ENCODE data around the gene CACUL1.

CACUL1 gene

DNA sequence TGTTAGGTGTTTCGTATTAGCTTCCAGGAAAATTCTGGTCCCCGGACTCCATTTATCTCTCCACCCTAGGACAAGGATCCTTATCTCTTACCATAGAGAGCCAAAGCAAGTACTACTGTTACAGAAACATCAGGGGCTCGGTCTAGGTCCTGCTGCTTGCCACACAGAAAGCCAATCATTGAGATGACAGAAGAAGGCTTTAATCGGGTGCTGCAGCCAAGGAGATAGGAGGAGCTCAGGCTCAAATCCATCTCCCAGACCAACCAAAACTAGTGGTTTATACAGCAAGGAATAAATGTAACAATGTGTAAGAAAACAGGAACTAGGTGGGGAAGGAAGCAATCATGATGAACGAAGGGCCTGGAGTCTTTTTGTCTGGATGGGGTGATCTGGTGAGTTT lies 22.2 kb upstream of the CACUL1 start:
- Mint-ChIP-seq H3K27me3 (no peaks in the 10 kb centered on the region), H3K36me3 (peaks cover 3% of the 10 kb centered on the region), H3K9me3 (peaks cover 9% of the 10 kb centered on the region)

DNA sequence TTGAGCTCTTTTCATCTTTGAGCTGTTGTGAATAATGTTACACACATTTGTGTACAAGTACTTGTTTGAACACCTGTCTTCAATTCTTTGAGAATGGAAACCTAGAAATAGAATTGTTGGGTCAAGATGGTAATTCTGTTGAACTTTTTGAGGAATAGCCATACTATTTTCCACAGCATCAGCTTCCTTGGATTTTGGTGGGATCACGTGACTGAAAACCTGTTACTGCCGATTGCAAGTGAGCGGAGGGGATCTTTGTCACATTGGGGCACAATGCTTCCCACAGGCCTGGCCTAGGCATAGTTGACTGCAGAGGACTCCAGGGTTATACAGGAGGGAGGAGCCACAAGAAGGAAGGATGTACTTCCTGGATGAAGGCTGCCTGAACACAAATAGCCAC lies 21.3 kb upstream of the CACUL1 start:
- H3K36me3 Mint-ChIP-seq, result peaks cover 3% of the 10 kb centered on the region
- H3K27me3 Mint-ChIP-seq, result peaks cover 1% of the 10 kb centered on the region
- H3K4me3 Mint-ChIP-seq, result no peak overlapping the region
- H3K9me3 Mint-ChIP-seq, result peaks cover 9% of the 10 kb centered on the region
- no peak overlapping the region for H3K27ac Mint-ChIP-seq
- no peaks in the 10 kb centered on the region for H3K4me1 Mint-ChIP-seq

More for the DNA sequence above, 22.2 kb upstream of the CACUL1 start:
- Mint-ChIP-seq H3K4me3 (no peak overlapping the region), H3K27ac (no peak overlapping the region), H3K4me1 (no peaks in the 10 kb centered on the region)

GRCh38 chr10:118775478-118775877 lies 20.7 kb upstream of the CACUL1 start:
- H3K27ac Mint-ChIP-seq, result no peak overlapping the region
- no peak overlapping the region for H3K4me3 Mint-ChIP-seq
- peaks cover 9% of the 10 kb centered on the region for H3K9me3 Mint-ChIP-seq
- peaks cover 1% of the 10 kb centered on the region for H3K27me3 Mint-ChIP-seq
- H3K4me1 Mint-ChIP-seq, result no peaks in the 10 kb centered on the region
- H3K36me3 Mint-ChIP-seq, result peaks cover 3% of the 10 kb centered on the region

DNA sequence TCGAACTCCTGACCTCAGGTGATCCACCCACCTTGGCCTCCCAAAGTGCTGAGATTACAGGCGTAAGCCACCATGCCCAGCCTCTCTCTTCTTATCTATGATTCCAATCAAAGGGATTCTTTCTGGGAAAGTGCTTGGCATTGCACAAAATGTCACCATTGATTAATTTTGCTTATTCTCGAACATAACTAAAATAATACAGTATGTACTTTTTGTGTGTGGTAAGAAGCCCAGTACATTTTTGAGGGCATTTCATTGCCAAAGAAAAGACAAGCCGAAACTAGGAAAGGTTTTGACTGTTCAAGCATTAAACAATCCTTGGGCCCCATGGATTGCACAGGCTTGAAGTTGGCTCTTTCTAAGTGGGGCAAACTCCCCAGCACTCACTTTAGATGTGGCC lies 18.3 kb upstream of the CACUL1 start:
- Mint-ChIP-seq H3K4me1 (no peaks in the 10 kb centered on the region), H3K27ac (no peak overlapping the region), H3K9me3 (peaks cover 9% of the 10 kb centered on the region), H3K4me3 (no peak overlapping the region), H3K27me3 (peaks cover 1% of the 10 kb centered on the region), H3K36me3 (peaks cover 3% of the 10 kb centered on the region)

- Mint-ChIP-seq H3K27ac (no peak overlapping the region), H3K36me3 (peaks cover 2% of the 10 kb centered on the region)
Observed at GRCh38 chr10:118771976-118772375, 17.2 kb upstream of the CACUL1 start.

GRCh38 chr10:118769898-118770600 lies 15.3 kb upstream of the CACUL1 start:
- no peaks in the 10 kb centered on the region for H3K9me3 Mint-ChIP-seq
- H3K27ac Mint-ChIP-seq, result no peak overlapping the region
- H3K4me3 Mint-ChIP-seq, result no peak overlapping the region
- H3K36me3 Mint-ChIP-seq, result no peaks in the 10 kb centered on the region
- H3K4me1 Mint-ChIP-seq, result no peaks in the 10 kb centered on the region
- H3K27me3 Mint-ChIP-seq, result peaks cover 1% of the 10 kb centered on the region

More at GRCh38 chr10:118771976-118772375, 17.2 kb upstream of the CACUL1 start:
- H3K4me3 Mint-ChIP-seq, result no peak overlapping the region
- no peaks in the 10 kb centered on the region for H3K4me1 Mint-ChIP-seq
- H3K9me3 Mint-ChIP-seq, result peaks cover 2% of the 10 kb centered on the region
- H3K27me3 Mint-ChIP-seq, result peaks cover 1% of the 10 kb centered on the region

DNA sequence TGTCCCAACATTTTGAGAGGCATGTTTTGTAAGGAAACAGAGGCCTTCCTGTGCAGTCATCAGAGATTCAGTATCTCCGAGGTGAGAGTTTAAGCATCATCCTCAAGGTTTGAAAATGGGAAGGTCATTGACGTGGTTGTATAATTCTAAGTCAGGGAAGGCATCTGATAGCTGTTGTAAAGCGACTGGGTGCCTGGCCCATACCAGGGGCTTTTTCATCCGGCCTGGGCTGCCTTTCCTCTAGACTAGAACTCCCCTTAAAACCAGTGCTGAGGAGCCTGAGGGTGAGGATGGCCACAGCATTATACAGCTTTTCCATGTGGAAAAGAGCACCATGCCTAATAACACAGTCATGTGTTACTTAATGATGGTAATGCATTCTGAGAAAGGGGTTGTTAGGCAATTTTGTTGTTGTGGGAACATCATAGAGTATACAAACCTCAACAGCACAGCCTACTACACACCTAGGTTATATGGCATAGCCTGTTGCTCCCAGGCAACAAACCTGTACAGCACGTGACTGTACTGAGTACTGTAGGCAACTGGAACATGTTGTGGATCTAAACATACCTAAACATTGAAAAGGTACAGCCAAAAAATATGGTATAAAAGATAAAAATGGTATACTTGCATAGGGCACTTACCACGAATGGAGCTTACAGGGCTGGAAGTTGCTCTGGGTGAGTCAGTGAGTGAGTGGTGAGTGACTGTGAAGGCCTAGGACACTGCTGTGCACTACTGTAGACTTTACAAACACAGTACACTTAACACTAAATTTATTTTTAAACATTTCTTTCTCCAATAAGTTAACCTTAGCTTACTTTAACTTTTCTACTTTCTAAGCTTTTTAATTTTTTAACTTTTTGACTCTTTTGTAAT lies 13.5 kb upstream of the CACUL1 start:
- Mint-ChIP-seq H3K36me3 (no peaks in the 10 kb centered on the region), H3K27ac (no peak overlapping the region), H3K4me3 (no peak overlapping the region), H3K9me3 (no peaks in the 10 kb centered on the region), H3K27me3 (peaks cover 1% of the 10 kb centered on the region), H3K4me1 (no peaks in the 10 kb centered on the region)

GRCh38 chr10:118767297-118768040 lies 12.7 kb upstream of the CACUL1 start:
- Mint-ChIP-seq H3K4me3 (no peak overlapping the region), H3K27me3 (peaks cover 1% of the 10 kb centered on the region), H3K9me3 (no peaks in the 10 kb centered on the region), H3K4me1 (no peaks in the 10 kb centered on the region), H3K27ac (no peak overlapping the region), H3K36me3 (no peaks in the 10 kb centered on the region)

DNA sequence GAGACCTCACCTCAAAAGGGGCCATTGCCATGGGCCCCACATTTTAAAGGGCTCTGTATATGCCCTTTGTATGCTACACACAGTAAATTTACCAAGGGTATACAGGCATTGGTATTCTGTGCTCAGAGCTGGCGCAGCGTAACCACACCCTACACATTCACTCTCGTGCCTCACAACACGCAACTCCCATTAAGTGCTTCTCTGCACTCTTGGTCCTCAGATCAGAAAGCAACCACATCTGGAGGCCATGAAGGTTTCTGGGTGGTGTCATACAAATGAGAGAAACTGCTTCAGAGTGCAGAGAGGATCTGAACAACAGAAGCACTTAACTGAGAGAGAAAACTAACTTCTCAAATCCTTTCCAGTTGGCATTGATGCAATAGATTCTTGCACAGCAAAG lies 9.4 kb upstream of the CACUL1 start:
- Mint-ChIP-seq H3K4me3 (no peak overlapping the region), H3K27ac (no peak overlapping the region), H3K4me1 (no peaks in the 10 kb centered on the region), H3K36me3 (no peaks in the 10 kb centered on the region), H3K27me3 (no peaks in the 10 kb centered on the region), H3K9me3 (no peaks in the 10 kb centered on the region)

DNA sequence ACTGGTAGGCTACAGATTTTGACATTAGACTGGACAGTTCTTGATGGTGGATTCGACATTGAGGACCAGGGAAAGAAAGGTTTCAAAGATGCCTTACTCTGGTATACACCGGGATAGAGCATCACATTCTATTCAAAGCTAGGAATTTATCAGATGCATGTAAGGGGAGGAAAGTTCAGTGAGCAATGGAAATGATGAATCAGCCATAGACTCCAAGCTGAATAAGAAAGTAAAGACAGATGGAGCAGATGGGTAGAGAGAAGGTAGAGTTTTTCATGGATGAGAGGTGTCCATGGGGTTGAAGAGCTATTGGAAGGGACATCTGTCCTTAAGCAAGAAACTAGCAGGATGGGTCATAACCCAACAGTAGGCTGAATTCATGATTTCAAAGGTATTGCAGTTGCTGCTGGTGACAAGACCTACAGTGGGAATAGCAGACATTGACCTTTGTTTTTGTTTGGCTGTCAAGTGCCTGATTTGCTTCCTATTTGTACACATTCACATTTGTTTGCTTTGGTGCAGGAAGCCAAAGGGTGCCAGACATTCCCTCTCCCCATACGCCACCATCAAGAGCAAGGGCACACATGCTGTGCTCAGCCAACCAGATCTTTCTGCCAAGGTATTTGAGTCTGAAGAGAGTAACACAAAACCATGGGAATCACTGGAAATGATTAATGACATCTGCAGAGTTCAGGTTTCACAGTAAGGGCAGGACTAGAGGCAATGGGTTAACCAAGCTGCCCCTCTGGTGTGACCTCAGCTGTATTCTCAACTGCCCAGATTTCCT lies 8.6 kb upstream of the CACUL1 start:
- Mint-ChIP-seq H3K27ac (no peak overlapping the region), H3K36me3 (no peaks in the 10 kb centered on the region), H3K9me3 (no peaks in the 10 kb centered on the region), H3K4me3 (no peak overlapping the region), H3K4me1 (no peaks in the 10 kb centered on the region), H3K27me3 (no peaks in the 10 kb centered on the region)

DNA sequence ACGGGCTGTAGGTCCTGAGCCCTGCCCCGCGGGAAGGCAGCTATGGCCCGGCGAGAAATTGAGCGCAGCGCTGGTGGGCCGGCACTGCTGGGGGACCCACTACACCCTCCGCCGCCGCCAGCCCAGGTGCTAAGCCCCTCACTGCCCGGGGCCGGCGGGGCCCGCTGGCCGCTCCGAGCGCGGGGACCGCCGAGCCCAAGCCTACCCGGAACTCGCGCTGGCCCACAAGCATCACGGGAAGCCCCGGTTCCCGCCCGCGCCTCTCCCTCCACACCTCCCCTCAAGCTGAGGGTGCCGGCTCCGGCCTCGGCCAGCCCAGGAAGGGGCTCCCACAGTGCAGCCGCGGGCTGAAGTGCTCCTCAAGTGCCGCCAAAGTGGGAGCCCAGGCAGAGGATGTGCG lies 5.5 kb upstream of the CACUL1 start:
- Mint-ChIP-seq H3K4me1 (peaks cover 1% of the 10 kb centered on the region), H3K9me3 (no peaks in the 10 kb centered on the region), H3K36me3 (no peaks in the 10 kb centered on the region), H3K27me3 (no peaks in the 10 kb centered on the region), H3K4me3 (no peak overlapping the region), H3K27ac (no peak overlapping the region)

- Mint-ChIP-seq H3K36me3 (no peaks in the 10 kb centered on the region), H3K27ac (no peak overlapping the region), H3K4me1 (peaks cover 7% of the 10 kb centered on the region), H3K9me3 (no peaks in the 10 kb centered on the region), H3K27me3 (no peaks in the 10 kb centered on the region), H3K4me3 (no peak overlapping the region)
Observed at GRCh38 chr10:118758449-118758848, 3.7 kb upstream of the CACUL1 start.

DNA sequence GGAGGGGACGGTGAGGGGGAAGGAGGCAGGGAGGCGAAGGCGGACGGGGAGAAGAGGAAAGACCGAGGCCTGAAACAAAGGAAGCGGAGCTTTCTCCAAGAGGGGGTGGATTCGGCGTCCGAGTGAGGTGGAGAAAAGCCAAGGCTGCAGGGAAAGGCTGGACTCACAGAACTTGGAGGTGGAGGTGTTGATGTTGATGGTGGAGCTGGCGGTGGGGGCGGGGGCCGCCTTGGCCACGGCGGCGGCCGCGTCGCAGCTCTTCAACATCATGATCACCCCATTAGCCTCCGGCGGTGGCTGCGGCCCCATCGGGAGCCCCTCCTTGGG lies 578 bp downstream of the CACUL1 start:
- peaks cover 44% of the 10 kb centered on the region for H3K4me1 Mint-ChIP-seq
- peaks cover 2% of the 10 kb centered on the region for H3K36me3 Mint-ChIP-seq
- H3K4me3 Mint-ChIP-seq, result peak overlapping the region; percentile 92
- no peaks in the 10 kb centered on the region for H3K27me3 Mint-ChIP-seq
- H3K9me3 Mint-ChIP-seq, result no peaks in the 10 kb centered on the region
- H3K27ac Mint-ChIP-seq, result peak overlapping the region; percentile 88

DNA sequence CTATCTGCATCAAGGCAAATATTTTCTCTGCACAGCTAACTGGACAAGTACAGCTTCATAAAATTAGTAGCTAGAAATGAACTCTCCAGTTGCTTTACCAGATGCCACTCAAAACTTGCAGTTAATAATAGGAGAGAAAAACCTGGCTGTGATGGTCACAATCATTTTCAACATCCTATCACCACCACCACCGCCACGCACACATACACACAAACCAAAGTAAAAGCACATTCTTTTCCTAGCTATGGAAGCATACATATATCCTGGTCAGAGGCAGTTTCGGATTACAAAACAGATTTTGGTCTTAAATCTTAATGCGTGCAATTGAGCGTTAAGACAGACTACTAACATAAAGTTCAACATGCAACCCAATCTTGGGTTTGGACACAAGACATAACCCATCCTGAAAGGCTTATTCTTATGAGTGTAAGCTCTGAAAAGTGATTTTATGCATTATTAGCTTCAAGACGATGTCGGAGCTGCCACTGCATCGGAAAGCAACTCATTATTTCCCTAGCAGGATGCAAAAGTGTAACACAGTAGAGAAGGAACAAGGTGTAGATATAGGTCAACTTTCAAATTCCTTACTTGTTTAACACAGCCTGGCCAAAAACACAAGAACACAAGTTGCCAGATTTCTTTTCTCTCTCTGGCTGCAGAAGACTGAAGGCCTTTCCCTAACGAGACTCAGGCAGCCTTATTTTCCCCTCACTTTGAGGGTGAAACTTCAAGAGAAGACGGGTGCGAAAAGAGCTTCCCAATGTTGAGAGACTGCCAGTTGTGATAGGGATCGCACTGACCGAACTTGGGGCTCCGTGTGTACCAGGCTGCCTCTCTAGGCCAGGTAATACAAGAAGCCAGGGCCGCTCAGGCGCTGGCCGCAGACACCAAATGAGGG lies 1.2 kb downstream of the CACUL1 start:
- Mint-ChIP-seq H3K4me1 (peaks cover 48% of the 10 kb centered on the region), H3K36me3 (peaks cover 3% of the 10 kb centered on the region)

More for the DNA sequence above, 1.2 kb downstream of the CACUL1 start:
- H3K4me3 Mint-ChIP-seq, result peak overlapping the region; percentile 92
- H3K9me3 Mint-ChIP-seq, result no peaks in the 10 kb centered on the region
- no peaks in the 10 kb centered on the region for H3K27me3 Mint-ChIP-seq
- H3K27ac Mint-ChIP-seq, result peak overlapping the region; percentile 88

Measured in activated naive CD4-positive, alpha-beta T cell treated with anti-CD3 and anti-CD28 coated beads, Interleukin-2, amount 50 U/mL, for 24 hours (primary cell).